K562 (cell line): ENCODE results near the gene ERVFRD-1. TPM values are rescaled to one million over a fixed set of nuclear protein-coding genes. Genes with fewer than 3 reads are reported as not detected.

Experiments
- AFF1 ChIP-seq, 2 experiments: fragments of 450-650 bp; IDR thresholded peaks; 2 replicates each; pipeline ENCODE4 v1.6.1; 2018; ENCODE audit warnings: mild to moderate bottlenecking in 2 of 2, low read depth in 1 of 2; ENCODE audit not compliant: partially characterized antibody in 2 of 2
- ATF1 ChIP-seq, 2 experiments: fragments of 450-650 bp in 1 of 2; IDR thresholded peaks; 2 replicates each; pipeline ENCODE4 v1.6.1; 2016; ENCODE audit warnings: missing compliant biosample characterization in 1 of 2, missing genetic modification characterization in 1 of 2
- ATF3 ChIP-seq, 2 experiments: fragments of 450-650 bp in 1 of 2; sonication (generic) in 1 of 2; formaldehyde crosslinking in 1 of 2; IDR thresholded peaks in 1 of 2; conservative IDR thresholded peaks in 1 of 2; 2 replicates each; pipeline versions ENCODE4 v1.6.1 to v1.8.1; 2016 to 2023; ENCODE audit warnings: mild to moderate bottlenecking in 2 of 2, moderate library complexity in 2 of 2, inconsistent platforms in 1 of 2, missing genetic modification reagents in 1 of 2
- CEBPB ChIP-seq: fragments of 450-650 bp; IDR thresholded peaks from 2 replicates; pipeline ENCODE4 v1.6.1; 2016; ENCODE audit warnings: missing genetic modification characterization, missing compliant biosample characterization
- CTBP1 ChIP-seq: fragments of 450-650 bp; IDR thresholded peaks from 2 replicates; pipeline ENCODE4 v1.6.1; 2016; ENCODE audit warnings: borderline replicate concordance
- DPF2 ChIP-seq: fragments of 450-650 bp; IDR thresholded peaks from 2 replicates; pipeline ENCODE4 v1.6.1; 2016
- ELF2 ChIP-seq: fragments of 250-450 bp; sonication (Bioruptor Pico); IDR thresholded peaks from 2 replicates; pipeline ENCODE4 v1.5.0; 2021; ENCODE audit warnings: mild to moderate bottlenecking
- ESRRA ChIP-seq: fragments of 450-650 bp; IDR thresholded peaks from 2 replicates; pipeline ENCODE4 v1.6.1; 2014; ENCODE audit warnings: low read depth, mild to moderate bottlenecking, moderate library complexity, borderline replicate concordance
- GABPA ChIP-seq: fragments of 200-800 bp; sonication (Bioruptor generic); conservative IDR thresholded peaks from 2 replicates; pipeline ENCODE4 v1.6.1; 2016; ENCODE audit warnings: low read depth, missing genetic modification characterization, missing compliant biosample characterization
- GABPB1 ChIP-seq: sonication (generic); formaldehyde crosslinking; IDR thresholded peaks from 2 replicates; pipeline ENCODE4 v1.8.0; 2022; ENCODE audit warnings: mild to moderate bottlenecking, missing genetic modification reagents
- JUND ChIP-seq, 2 experiments: IDR thresholded peaks; 2 replicates in 1 of 2; 3 replicates in 1 of 2; pipeline ENCODE4 v1.6.1; 2011; ENCODE audit warnings: borderline replicate concordance in 2 of 2, low read depth in 2 of 2, low read length in 2 of 2, improper control_type of control experiment in 1 of 2, missing biosample characterization in 1 of 2, missing genetic modification characterization in 1 of 2, missing genetic modification reagents in 1 of 2
- KLF13 ChIP-seq: fragments of 450-650 bp; IDR thresholded peaks from 2 replicates; pipeline ENCODE4 v1.6.1; 2016; ENCODE audit warnings: missing genetic modification characterization, low read depth, mild to moderate bottlenecking, missing compliant biosample characterization, moderate library complexity, borderline replicate concordance
- MNT ChIP-seq, 2 experiments: fragments of 450-650 bp; conservative IDR thresholded peaks; 2 replicates each; pipeline ENCODE4 v1.6.1; 2017; ENCODE audit warnings: mild to moderate bottlenecking in 2 of 2, moderate library complexity in 2 of 2
- NCOA1 ChIP-seq: fragments of 450-650 bp; IDR thresholded peaks from 2 replicates; pipeline ENCODE4 v1.6.1; 2016; ENCODE audit warnings: low read depth
- SIN3A ChIP-seq, 2 experiments: fragments of 150-350 bp in 1 of 2; IDR thresholded peaks; 2 replicates each; pipeline ENCODE4 v1.6.1; 2011 to 2016; ENCODE audit warnings: borderline replicate concordance in 2 of 2, low read depth in 2 of 2, low read length in 2 of 2, mild to moderate bottlenecking in 2 of 2, moderate library complexity in 2 of 2; ENCODE audit not compliant: control insufficient read depth in 1 of 2
- SOX6 ChIP-seq: fragments of 450-650 bp; IDR thresholded peaks from 2 replicates; pipeline ENCODE4 v1.6.1; 2014; ENCODE audit warnings: mild to moderate bottlenecking
- TAF9B ChIP-seq: fragments of 450-650 bp; IDR thresholded peaks from 2 replicates; pipeline ENCODE4 v1.6.1; 2018; ENCODE audit warnings: mild to moderate bottlenecking; ENCODE audit not compliant: partially characterized antibody
- ZBTB2 ChIP-seq: fragments of 450-650 bp; IDR thresholded peaks from 2 replicates; pipeline ENCODE4 v1.6.1; 2016; ENCODE audit warnings: antibody characterized with exemption
- polyA plus RNA-seq, 8 experiments: library from polyadenylated mRNA; depleted of rRNA in 4 of 8; stranded (reverse) in 5 of 8; unstranded in 3 of 8; fragments of >200 nt; fragmentation: Nextera tagmentation in 2 of 8; fragmentation: Illumina TruSeq in 1 of 8; extraction: Ambion mirVana in 2 of 8; extraction: Trizol in 1 of 8; gene quantifications; 2 replicates each; pipeline versions ENCODE4 v1.2.1 to v1.2.3, GENCODE V29; 2011 to 2014; ENCODE audit warnings: inconsistent platforms in 1 of 8, missing spikeins in 1 of 8
- total RNA-seq, 7 experiments: library from RNA; depleted of rRNA in 6 of 7; stranded (reverse); fragments of >200 nt in 6 of 7; fragmentation: Illumina TruSeq in 2 of 7; extraction: Trizol in 2 of 7; gene quantifications; 2 replicates each; pipeline versions ENCODE4 v1.2.1 to v1.2.3, GENCODE V29; 2011 to 2021; ENCODE audit warnings: low replicate concordance in 1 of 7

ERVFRD-1 gene
- total and polyA plus RNA-seq, 9 of the 15 experiments (the other 6 are each of a cell fraction or from before 2014, with no cell fraction given): 0.05 to 0.14 (median 0.09) TPM; not detected in 2

GRCh38 chr6:11111769-11112437 lies 378 bp upstream of the ERVFRD-1 start (continued):
- TF ChIP-seq ATF3 (IDR thresholded peaks at IDR 0.05) (peak; percentile 89), ATF3 (CRISPR knock-in tag; conservative IDR thresholded peaks at IDR 0.05) (no peak), ELF2 (peak; percentile 60; the same call in 1 of the 2 replicates), SIN3A (IDR thresholded peaks at IDR 0.05; ENCODE audit: borderline replicate concordance in 2 of 2, control insufficient read depth in 1 of 2, low read depth in 2 of 2, low read length in 2 of 2) (no peak), CTBP1 (peak; percentile 33; the same call in 1 of the 2 replicates), ZBTB2 (peak; percentile 64; the same call in 1 of the 2 replicates), AFF1 (IDR thresholded peaks at IDR 0.05; ENCODE audit: low read depth in 1 of 2, partially characterized antibody in 2 of 2) (peak in 1 of 2 experiments; percentile 17), NCOA1 (no peak), KLF13 (tag) (no peak), DPF2 (no peak), SOX6 (0 out of 2 replicates have a peak, but pooled peaks have one; percentile 37), TAF9B (peak; percentile 12), GABPB1 (CRISPR knock-in tag) (peak; percentile 40; the same call in 1 of the 2 replicates), JUND (IDR thresholded peaks at IDR 0.05; ENCODE audit: borderline replicate concordance, low read depth, low read length) (0 out of 2 replicates have a peak, but pooled peaks have one; percentile 17), JUND (tag; IDR thresholded peaks at IDR 0.05; ENCODE audit: borderline replicate concordance, low read depth, low read length) (no peak; the same call in 2 of the 3 replicates), GABPA (tag) (peak; percentile 77), ESRRA (peak; percentile 87), MNT (conservative IDR thresholded peaks at IDR 0.05) (peak; percentile 97 to 98), ATF1 (CRISPR knock-in tag; IDR thresholded peaks at IDR 0.05) (no peak), ATF1 (tag; IDR thresholded peaks at IDR 0.05) (0 out of 2 replicates have a peak, but pooled peaks have one; percentile 16), CEBPB (tag) (peak; percentile 80)
